Measurements from ENCODE around the gene LCE7A. TPM values are rescaled to one million over a fixed set of nuclear protein-coding genes. Genes with fewer than 3 reads are reported as not detected.

The LCE7A gene
- total RNA-seq, 1 donor from 2014 or later = not detected

DNA sequence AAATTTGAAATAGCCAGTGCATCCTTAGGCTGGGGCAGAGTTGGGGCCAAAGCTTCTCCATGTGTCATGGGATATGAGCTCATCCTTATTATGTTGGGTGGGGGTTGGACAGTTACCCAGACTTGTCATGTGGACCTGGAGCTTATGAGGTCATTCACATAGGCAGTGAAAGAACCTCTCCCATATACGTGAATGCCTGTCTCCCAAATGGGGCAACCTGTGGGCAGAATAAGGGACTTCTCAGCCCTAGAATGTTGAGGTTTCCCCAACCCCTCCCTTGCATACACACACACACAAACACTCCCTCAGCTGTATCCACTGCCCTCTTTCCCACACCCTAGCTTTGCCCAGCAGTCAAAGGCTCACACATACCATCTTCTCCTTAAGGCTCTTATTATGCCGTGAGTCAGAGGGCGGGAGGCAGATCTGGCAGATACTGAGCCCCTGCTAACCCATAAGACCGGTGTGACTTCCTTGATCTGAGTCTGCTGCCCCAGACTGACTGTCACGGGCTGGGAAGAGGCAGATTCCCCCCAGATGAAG, 46.3 kb downstream of the LCE7A start:
- Mint-ChIP-seq H3K27ac (ENCODE audit: unreplicated experiment) (no peak overlapping the region), H3K9me3 (ENCODE audit: low read depth) (no peaks in the 10 kb centered on the region), H3K36me3 (ENCODE audit: low read depth) (no peaks in the 10 kb centered on the region), H3K27me3 (ENCODE audit: low read depth) (no peaks in the 10 kb centered on the region), H3K4me1 (ENCODE audit: low read depth) (no peaks in the 10 kb centered on the region), H3K4me3 (ENCODE audit: unreplicated experiment) (no peak overlapping the region)
- no peak for DNase-seq (ENCODE audit: low spot score)
- no peak for TF ChIP-seq CTCF (IDR thresholded peaks at IDR 0.05)

DNA sequence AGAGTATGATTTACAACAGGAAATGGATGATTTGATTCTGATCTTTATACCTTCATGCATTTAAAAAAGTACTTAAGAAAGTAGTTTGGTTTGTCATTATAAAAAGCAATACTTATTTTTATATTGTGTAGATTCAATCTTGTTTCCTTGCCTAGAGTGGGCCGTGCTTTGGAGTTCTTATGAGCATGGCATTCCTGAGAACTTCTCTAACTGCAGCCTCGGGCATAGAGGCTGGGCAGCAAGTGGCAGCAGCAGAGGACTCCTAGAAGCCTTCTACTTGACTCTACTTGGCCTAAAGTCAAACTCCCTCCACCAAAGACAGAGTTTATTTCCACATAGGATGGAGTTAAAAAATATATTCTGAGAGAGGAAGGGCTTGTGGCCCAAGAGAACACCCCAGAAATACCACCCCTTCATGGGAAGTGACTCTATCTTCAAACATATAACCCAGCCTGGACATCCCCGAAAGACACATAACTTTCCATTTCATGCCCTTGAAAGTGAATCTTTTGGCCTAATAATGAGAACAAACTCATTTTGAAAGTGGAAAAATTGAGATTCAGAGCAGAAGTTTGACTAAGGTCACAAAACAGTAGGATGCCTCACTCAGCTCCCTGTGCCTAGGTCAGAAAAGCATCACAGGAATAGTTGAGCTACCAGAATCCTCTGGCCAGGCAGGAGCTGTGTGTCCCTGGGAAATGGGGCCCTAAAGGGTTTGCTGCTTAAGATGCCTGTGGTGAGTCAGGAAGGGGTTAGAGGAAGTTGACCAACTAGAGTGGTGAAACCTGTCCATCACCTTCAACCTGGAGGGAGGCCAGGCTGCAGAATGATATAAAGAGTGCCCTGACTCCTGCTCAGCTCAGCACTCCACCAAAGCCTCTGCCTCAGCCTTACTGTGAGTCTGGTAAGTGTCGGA, 48.1 kb downstream of the LCE7A start, which contains the start of gene IVL:
Gene IVL, plus strand, starts transcription at position 861 of the 916 bp plus-strand sequence. CDS start 1,252 bp downstream, outside the sequence.
- Mint-ChIP-seq H3K27ac (ENCODE audit: unreplicated experiment) (no peak within 1 kb of the TSS), H3K27me3 (ENCODE audit: low read depth) (no peaks in the 10 kb centered on the region), H3K36me3 (ENCODE audit: low read depth) (no peaks in the 10 kb centered on the region), H3K4me3 (ENCODE audit: unreplicated experiment) (no peak within 1 kb of the TSS), H3K9me3 (ENCODE audit: low read depth) (no peaks in the 10 kb centered on the region), H3K4me1 (ENCODE audit: low read depth) (no peaks in the 10 kb centered on the region)
- DNase-seq (ENCODE audit: low spot score) = no peak
- TF ChIP-seq CTCF (IDR thresholded peaks at IDR 0.05) = no peak

- no peak overlapping the region for H3K27ac Mint-ChIP-seq (ENCODE audit: unreplicated experiment)
- no peak for DNase-seq (ENCODE audit: low spot score)
- no peak overlapping the region for H3K4me3 Mint-ChIP-seq (ENCODE audit: unreplicated experiment)
- H3K9me3 Mint-ChIP-seq (ENCODE audit: low read depth) = no peaks in the 10 kb centered on the region
- TF ChIP-seq CTCF (IDR thresholded peaks at IDR 0.05) = no peak
- H3K27me3 Mint-ChIP-seq (ENCODE audit: low read depth) = peaks cover 2% of the 10 kb centered on the region
- no peaks in the 10 kb centered on the region for H3K36me3 Mint-ChIP-seq (ENCODE audit: low read depth)
- no peaks in the 10 kb centered on the region for H3K4me1 Mint-ChIP-seq (ENCODE audit: low read depth)
Observed at GRCh38 chr1:152909206-152909605, 49.4 kb downstream of the LCE7A start.

Other genes with a start within 250 kb of the LCE7A start
- gene LCE3B, start 246.2 kb upstream of the LCE7A start, total RNA-seq = not detected in 3 replicates
- gene LCE3A, start 236.9 kb upstream of the LCE7A start, total RNA-seq = not detected in 3 replicates
- gene LCE2D, start 196.6 kb upstream of the LCE7A start, total RNA-seq = not detected in 3 replicates
- not detected in 3 replicates for gene LCE2C, start 184.7 kb upstream of the LCE7A start, total RNA-seq
- gene LCE2B, start 173.9 kb upstream of the LCE7A start, total RNA-seq = not detected in 3 replicates
- gene LCE2A, start 161.7 kb upstream of the LCE7A start, total RNA-seq = not detected in 3 replicates
- not detected in 3 replicates for gene LCE4A, start 151.8 kb upstream of the LCE7A start, total RNA-seq
- not detected in 3 replicates for gene KPRP, start 102.0 kb upstream of the LCE7A start, total RNA-seq
- not detected in 3 replicates for gene LCE1F, start 84.9 kb upstream of the LCE7A start, total RNA-seq
- not detected in 3 replicates for gene LCE1E, start 73.7 kb upstream of the LCE7A start, total RNA-seq
- gene LCE1D, start 63.3 kb upstream of the LCE7A start, total RNA-seq = not detected in 3 replicates
- gene LCE1C, start 53.3 kb upstream of the LCE7A start, total RNA-seq = not detected in 3 replicates
- gene LCE1B, start 48.0 kb upstream of the LCE7A start, total RNA-seq = not detected in 3 replicates
- not detected in 3 replicates for gene LCE1A, start 32.5 kb upstream of the LCE7A start, total RNA-seq
- not detected in 3 replicates for gene LCE6A, start 17.1 kb upstream of the LCE7A start, total RNA-seq
- not detected in 3 replicates for gene SMCP, start 18.3 kb downstream of the LCE7A start, total RNA-seq
- not detected in 3 replicates for gene IVL, start 48.5 kb downstream of the LCE7A start, total RNA-seq
- not detected in 3 replicates for gene SPRR5, start 87.2 kb downstream of the LCE7A start, total RNA-seq
- gene SPRR4, start 110.7 kb downstream of the LCE7A start, total RNA-seq = not detected in 3 replicates
- not detected in 3 replicates for gene SPRR1A, start 124.1 kb downstream of the LCE7A start, total RNA-seq
- not detected in 3 replicates for gene SPRR3, start 141.8 kb downstream of the LCE7A start, total RNA-seq
- gene SPRR1B, start 171.2 kb downstream of the LCE7A start, total RNA-seq = not detected in 3 replicates
- not detected in 3 replicates for gene SPRR2D, start 181.1 kb downstream of the LCE7A start, total RNA-seq
- gene SPRR2A, start 197.5 kb downstream of the LCE7A start, total RNA-seq = not detected in 3 replicates
- gene SPRR2B, start 211.6 kb downstream of the LCE7A start, total RNA-seq = not detected in 3 replicates
- gene SPRR2E, start 234.5 kb downstream of the LCE7A start, total RNA-seq = not detected in 3 replicates